ENCODE data around the gene DPCD. TPM values are rescaled to one million over a fixed set of nuclear protein-coding genes. Genes with fewer than 3 reads are reported as not detected.

DPCD gene
- total RNA-seq, 1 donor from 2014 or later: 16.1 TPM

Other genes starting within 250 kb of the DPCD start
- gene BTRC, start 234.2 kb upstream of the DPCD start, total RNA-seq (ENCODE audit: insufficient read depth, low replicate concordance): 9.9 TPM
- gene POLL, start 64 bp upstream of the DPCD start, total RNA-seq (ENCODE audit: insufficient read depth, low replicate concordance): 6.5 TPM
- gene FBXW4, start 106.8 kb downstream of the DPCD start, total RNA-seq (ENCODE audit: insufficient read depth, low replicate concordance): 81.1 TPM
- gene FGF8, start 187.8 kb downstream of the DPCD start, total RNA-seq (ENCODE audit: insufficient read depth, low replicate concordance): 3.4 TPM
- gene NPM3, start 195.1 kb downstream of the DPCD start, total RNA-seq (ENCODE audit: insufficient read depth, low replicate concordance): 38.0 TPM
- gene OGA, start 230.1 kb downstream of the DPCD start, total RNA-seq (ENCODE audit: insufficient read depth, low replicate concordance): 186 TPM

Data from umbilical cord (tissue), 1 donor.